SK-N-DZ (cell line): ENCODE data around the gene KIF19.
"Not testable (repeated sequence)": the region's sequence is repeated elsewhere in the genome, so short reads cannot be mapped to it uniquely, and the experiment has no call there.

Source experiments
- DNase-seq: peaks from one replicate; pipeline ENCODE4 v3.0.0-alpha.2; 2015; ENCODE audit warnings: low spot score

KIF19 gene

GRCh38 chr17:74387365-74388218 is 61.6 kb downstream of the KIF19 start:
- DNase-seq = no peak

GRCh38 chr17:74389084-74389753 is 63.2 kb downstream of the KIF19 start:
- DNase-seq = no peak

GRCh38 chr17:74389937-74390679 is 64.1 kb downstream of the KIF19 start:
- DNase-seq = no peak

GRCh38 chr17:74390680-74391653 is 64.9 kb downstream of the KIF19 start:
- no peak for DNase-seq

- no peak for DNase-seq
These were observed 65.7 kb downstream of the KIF19 start for GRCh38 chr17:74391771-74392170.

- no peak for DNase-seq
These were observed 66.8 kb downstream of the KIF19 start for GRCh38 chr17:74392848-74393247.

GRCh38 chr17:74393346-74393942 is 67.4 kb downstream of the KIF19 start:
- DNase-seq = no peak

GRCh38 chr17:74394275-74394950 is 68.4 kb downstream of the KIF19 start:
- DNase-seq = no peak

GRCh38 chr17:74394977-74395376 is 69.0 kb downstream of the KIF19 start:
- DNase-seq = no peak

- DNase-seq = no peak
These were observed 70.5 kb downstream of the KIF19 start for GRCh38 chr17:74396567-74396966.

- no peak for DNase-seq
These were observed 76.0 kb downstream of the KIF19 start for GRCh38 chr17:74402048-74402447.

GRCh38 chr17:74403512-74404137 is 77.6 kb downstream of the KIF19 start:
- DNase-seq = no peak

- no peak for DNase-seq
These were observed 78.2 kb downstream of the KIF19 start for GRCh38 chr17:74404218-74404617.

- no peak for DNase-seq
These were observed 78.8 kb downstream of the KIF19 start for GRCh38 chr17:74404789-74405188.

GRCh38 chr17:74405311-74405710 is 79.3 kb downstream of the KIF19 start:
- DNase-seq = not testable (repeated sequence)
